MV-4-11 (cell line): ENCODE data around the gene METTL6.
A peak's percentile ranks its signal among the peaks of the same experiment; 100 is the strongest.
"Not testable (repeated sequence)": the region's sequence is repeated elsewhere in the genome, so short reads cannot be mapped to it uniquely, and the experiment has no call there.

Experiments used
- DNase-seq: peaks from one replicate; lab custom pipeline; 2025; lab: John Stamatoyannopoulos, UW

METTL6 gene

GRCh38 chr3:15427182-15427880, at the start of gene METTL6, which contains the start of gene EAF1:
TSS of gene METTL6 (minus strand) at chr3:15427544. CDS start at chr3:15426511, 1,033 bp downstream.
TSS of gene EAF1 (plus strand) at chr3:15427598. CDS start at chr3:15427780, 182 bp downstream.
- DNase-seq: peak; percentile 74

DNA sequence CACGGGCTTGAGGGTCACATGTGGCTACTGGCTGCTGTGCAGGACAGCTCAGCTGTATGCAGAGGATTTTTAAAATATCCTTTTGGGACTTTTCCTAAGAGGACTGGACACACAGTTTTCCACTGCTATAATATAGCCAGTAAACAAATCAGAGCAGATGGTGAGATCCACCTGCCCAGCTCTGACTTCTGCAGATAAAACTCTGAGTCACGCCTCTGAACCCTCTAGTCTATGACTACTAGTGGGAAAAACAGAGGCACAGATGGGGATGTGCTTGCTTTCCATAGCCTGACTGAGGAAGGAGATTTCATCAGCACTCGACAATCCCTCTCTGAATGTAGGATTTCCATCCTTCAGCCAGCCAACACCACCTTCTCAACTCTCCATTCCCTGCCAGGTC, 49.0 kb upstream of the METTL6 start:
- DNase-seq: no peak

- no peak for DNase-seq
These were observed 47.8 kb upstream of the METTL6 start for GRCh38 chr3:15475161-15475560.

DNA sequence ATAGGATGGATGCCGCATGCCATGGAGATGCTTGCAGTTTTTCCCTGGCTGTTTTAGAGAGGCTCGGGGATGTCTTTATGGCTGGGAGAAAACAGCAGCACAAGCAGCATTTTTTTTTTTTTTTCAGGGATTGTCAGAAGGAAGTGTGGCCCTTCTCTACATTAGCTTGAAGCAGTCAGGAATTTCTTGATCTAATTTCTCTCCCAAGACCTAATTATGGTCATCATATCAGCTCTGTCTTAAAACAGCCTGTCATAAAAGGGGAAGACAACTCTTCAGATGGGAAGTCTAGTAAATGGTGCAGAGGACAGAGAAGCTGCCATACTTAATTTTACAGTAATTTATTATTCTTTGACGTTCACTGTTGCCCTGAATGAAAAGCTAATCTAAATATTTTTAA, 44.5 kb upstream of the METTL6 start:
- DNase-seq: no peak

DNA sequence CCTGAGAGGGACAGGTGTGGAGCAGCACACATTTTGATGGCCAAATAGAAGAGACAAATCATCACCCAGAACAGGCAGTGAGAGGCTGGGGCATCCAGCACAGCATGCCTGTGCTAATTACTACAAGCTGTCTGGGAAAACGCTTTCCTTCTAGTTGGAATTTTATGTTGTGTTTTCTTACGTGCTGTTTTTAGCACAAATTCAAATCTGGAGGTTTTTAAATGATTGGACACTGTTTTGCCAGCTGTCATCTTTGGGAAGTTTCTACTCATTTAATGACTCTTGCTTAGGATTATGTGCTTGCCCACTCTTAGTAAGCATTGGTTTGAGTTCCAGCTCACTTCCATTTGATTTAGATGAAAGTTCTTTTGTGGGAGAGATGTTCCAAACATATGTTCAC, 43.5 kb upstream of the METTL6 start:
- no peak for DNase-seq

- DNase-seq: no peak
These were observed 42.9 kb upstream of the METTL6 start for GRCh38 chr3:15470261-15470660.

- DNase-seq: no peak
These were observed 40.2 kb upstream of the METTL6 start for GRCh38 chr3:15467227-15468181.

- no peak for DNase-seq
These were observed 38.7 kb upstream of the METTL6 start for GRCh38 chr3:15465876-15466585.

GRCh38 chr3:15462451-15462850, 35.1 kb upstream of the METTL6 start:
- DNase-seq: no peak

- peak; percentile 58 for DNase-seq
These were observed 33.7 kb upstream of the METTL6 start for GRCh38 chr3:15460891-15461531.

GRCh38 chr3:15458212-15458780, 31.0 kb upstream of the METTL6 start:
- DNase-seq: no peak

DNA sequence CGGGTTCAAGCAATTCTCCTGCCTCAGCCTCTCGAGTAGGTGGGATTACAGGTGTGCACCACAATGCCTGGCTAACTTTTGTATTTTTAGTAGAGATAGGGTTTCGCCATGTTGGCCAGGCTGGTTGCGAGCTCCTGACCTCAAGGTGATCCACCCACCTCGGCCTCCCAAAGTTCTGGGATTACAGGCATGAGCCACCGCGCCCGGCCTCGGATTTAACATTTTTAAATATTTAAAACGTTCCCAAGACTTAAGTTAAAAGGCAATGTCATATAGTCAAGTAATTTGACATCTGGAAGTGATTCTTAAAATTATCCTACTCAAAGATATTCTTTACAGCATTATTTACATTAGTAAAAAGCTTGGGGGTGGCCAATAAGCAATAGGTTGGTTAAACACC, 29.6 kb upstream of the METTL6 start:
- DNase-seq: not testable (repeated sequence)

DNA sequence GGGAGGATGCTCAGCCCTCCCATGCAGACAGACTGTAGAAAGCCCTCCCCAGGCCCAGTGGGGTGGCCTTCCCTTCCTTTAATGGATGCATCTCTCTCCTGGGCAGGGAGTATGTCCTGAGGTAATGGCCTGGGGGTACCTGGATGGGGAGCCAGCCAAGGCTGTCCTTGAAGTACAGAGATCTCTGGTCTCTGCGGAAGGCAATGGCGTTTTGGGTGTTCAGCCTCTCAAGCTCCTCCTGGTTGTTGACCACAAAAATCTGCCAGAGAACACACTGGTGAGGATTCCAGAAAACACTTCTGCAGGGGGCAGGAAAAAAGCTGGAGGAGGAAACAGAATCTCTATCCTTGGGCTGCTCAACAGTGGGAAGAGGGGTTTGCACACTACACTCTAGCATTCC, 29.0 kb upstream of the METTL6 start:
- DNase-seq: no peak

- DNase-seq: no peak
These were observed 28.4 kb upstream of the METTL6 start for GRCh38 chr3:15455756-15456155.

DNA sequence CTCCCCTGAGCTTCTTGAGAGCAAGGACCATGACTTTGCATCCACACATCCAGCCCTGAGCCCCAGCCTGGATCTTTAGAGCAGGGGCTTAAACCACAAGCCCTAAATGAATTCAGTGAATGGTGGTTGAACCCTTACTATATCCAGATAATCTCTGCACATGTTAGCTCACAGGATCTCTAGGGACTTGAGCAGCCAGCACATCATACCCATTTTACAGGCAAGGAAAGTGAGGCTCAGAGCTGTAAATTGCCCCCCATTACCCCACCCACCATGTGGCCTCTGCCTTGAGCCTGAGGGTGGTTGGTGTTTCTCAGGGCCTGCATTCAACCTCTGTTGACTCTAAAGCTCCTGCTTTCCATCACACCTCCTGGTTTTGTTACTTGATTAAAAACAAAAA, 27.6 kb upstream of the METTL6 start:
- no peak for DNase-seq

DNA sequence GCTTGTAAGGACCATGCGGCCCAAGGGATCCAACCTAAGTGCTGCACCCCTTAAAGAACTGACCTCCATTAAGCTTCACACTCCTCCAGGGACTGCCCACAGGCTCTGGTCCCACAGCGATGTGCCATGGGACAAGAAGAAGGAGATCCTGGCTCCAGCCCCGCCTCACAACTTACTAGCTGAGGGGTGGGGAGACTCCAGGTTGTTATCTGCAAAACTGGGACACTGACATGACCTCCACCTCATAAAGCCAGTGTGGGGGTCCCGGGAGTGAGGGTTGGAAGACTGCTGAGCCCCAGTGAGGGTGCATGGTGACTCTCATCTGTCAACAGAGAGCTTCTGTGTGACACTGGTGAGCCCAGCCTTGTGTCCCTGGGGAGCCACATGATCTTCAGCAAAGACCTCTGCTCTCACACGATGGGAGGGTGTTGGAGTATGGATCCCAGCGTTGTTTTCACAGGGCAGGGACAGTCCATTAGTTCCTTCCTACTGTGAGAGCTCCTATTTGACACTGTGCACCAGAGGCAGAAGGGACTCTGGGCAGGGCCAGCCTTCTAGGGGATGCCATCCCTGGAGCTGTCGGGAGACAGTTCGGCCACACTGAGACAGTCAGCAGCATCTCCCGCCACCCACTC, 26.8 kb upstream of the METTL6 start:
- no peak for DNase-seq

DNA sequence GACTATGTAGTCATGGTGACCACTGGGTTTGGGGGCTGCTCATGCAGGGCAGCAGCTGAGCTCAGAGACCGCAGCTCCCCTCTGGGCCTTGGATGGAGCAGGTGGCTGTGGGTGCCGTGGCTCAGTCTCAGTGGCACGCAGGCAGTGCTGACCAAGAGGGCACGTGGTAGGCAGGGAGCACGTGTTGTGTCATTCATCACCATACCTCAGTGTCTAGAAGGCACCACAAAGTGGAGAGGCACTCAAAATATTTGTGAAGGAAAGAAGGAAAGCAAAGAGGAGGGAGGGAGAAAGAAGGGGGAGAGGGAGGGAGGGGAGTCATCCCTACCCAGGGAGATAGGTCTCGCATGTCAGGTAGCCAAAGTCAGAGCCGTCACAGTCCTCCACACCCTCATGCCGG, 26.2 kb upstream of the METTL6 start:
- DNase-seq: no peak

GRCh38 chr3:15452961-15453360, 25.6 kb upstream of the METTL6 start:
- DNase-seq: no peak

GRCh38 chr3:15452156-15452555, 24.8 kb upstream of the METTL6 start:
- DNase-seq: no peak

DNA sequence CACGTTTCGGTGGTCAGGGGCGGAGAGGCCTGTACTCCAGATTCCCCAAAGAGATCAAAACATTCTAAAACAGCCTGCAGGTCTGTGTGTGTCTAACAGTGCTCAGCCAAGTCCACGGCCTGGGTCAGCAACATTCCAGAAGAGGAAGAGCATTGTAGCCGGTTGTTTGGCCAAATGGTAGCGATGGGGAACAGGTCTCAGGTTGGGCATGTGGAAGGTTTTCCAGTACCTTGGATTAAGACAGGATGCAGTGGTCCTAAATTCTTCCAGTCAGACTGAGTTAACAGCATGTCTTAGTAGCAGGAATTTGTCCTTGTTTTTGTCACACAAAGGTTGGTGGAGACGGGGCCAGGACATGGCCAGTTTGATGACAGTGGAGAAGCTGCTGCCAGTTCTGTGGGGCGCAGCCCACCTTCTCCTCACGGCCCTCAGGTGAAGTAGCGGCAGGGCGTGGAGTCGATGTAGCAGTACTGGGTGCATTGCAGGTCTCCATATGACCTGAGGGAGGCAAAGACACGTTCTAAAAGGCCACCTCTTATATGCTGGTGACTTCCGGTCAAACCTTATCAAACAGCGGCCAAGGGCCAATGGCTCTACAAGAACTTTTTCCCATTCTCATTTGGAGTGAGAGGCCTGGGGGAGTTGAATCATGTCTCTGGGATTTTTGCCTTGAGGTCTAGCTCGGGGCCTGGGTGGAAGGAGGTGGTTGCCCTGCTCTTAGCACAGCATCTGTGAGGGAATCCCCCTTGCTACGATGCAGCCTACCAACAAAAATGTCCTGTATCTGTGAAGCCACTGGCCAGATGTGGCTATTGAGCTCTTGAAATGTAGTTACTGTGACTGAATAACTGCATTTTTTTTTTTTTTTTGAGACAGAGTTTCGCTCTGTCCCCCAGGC, 24.1 kb upstream of the METTL6 start:
- no peak for DNase-seq
